IMR-90 (cell line): ENCODE results near the gene MDM4. TPM values are rescaled to one million over a fixed set of nuclear protein-coding genes. Genes with fewer than 3 reads are reported as not detected.

Source experiments
- ATAC-seq: fragments of 200-7000 bp; cut with Tn5 transposase; 2 replicates; pipeline ENCODE4 v1.9.1; 2020; ENCODE audit warnings: low read depth, mild to moderate bottlenecking, moderate library complexity
- BruUV-seq: library from RNA; stranded (reverse); fragments of 400-500 nt; replicated peaks from 2 replicates; lab custom pipeline; 2021; lab: Mats Ljungman, UMichigan
- CTCF ChIA-PET: fragments of 300-600 bp; formaldehyde crosslinking; extraction: SDS; loops from one replicate; lab custom pipeline; 2021; ENCODE audit warnings: antibody characterized with exemption; lab: Yijun Ruan, JAX
- POLR2A ChIA-PET: fragments of 300-600 bp; sonication (Branson Sonifier 250); formaldehyde crosslinking; loops from one replicate; lab custom pipeline; 2022; ENCODE audit warnings: antibody characterized with exemption; ENCODE audit not compliant: unreplicated experiment; lab: Charles Lee
- DNase-seq: peaks from one replicate; pipeline ENCODE4 v3.0.0; 2013
- H2AFZ ChIP-seq: replicated peaks from 2 replicates; pipeline ENCODE3; 2013; ENCODE audit warnings: low read length, mild to moderate bottlenecking; ENCODE audit not compliant: poor library complexity
- H2AK5ac ChIP-seq: 2 replicates; pipeline ENCODE4 v1.6.1; 2013; ENCODE audit warnings: low read depth, low read length, inconsistent platforms
- H2AK9ac ChIP-seq: replicated peaks from 2 replicates; pipeline ENCODE3; 2013; ENCODE audit warnings: mild to moderate bottlenecking, low read depth, low read length, moderate library complexity; ENCODE audit not compliant: poor library complexity
- H2BK120ac ChIP-seq: 2 replicates; pipeline ENCODE4 v1.6.1; 2013; ENCODE audit warnings: low read depth, low read length, inconsistent platforms
- H2BK15ac ChIP-seq: 3 replicates; pipeline ENCODE4 v1.6.1; 2013; ENCODE audit warnings: low read depth, low read length, inconsistent platforms
- H2BK20ac ChIP-seq: 2 replicates; pipeline ENCODE4 v1.6.1; 2013; ENCODE audit warnings: low read depth, mild to moderate bottlenecking, inconsistent platforms, low read length, moderate library complexity
- H2BK5ac ChIP-seq: 2 replicates; pipeline ENCODE4 v1.6.1; 2013; ENCODE audit warnings: mild to moderate bottlenecking, low read depth, low read length, inconsistent platforms; ENCODE audit not compliant: poor library complexity, severe bottlenecking
- H3K14ac ChIP-seq: replicated peaks from 2 replicates; pipeline ENCODE4 v1.6.1; 2013; ENCODE audit warnings: low read depth, low read length, inconsistent platforms
- H3K18ac ChIP-seq: 2 replicates; pipeline ENCODE4 v1.6.1; 2013; ENCODE audit warnings: low read depth, low read length, control low read depth
- H3K23ac ChIP-seq: 2 replicates; pipeline ENCODE4 v1.6.1; 2013; ENCODE audit warnings: low read depth, low read length, inconsistent platforms
- H3K27ac ChIP-seq: 2 replicates; pipeline ENCODE4 v1.5.1; 2013; ENCODE audit warnings: mild to moderate bottlenecking, control low read depth, low read length; ENCODE audit not compliant: insufficient read depth
- H3K27me3 ChIP-seq: 2 replicates; pipeline ENCODE4 v1.6.1; 2013; ENCODE audit warnings: low read length; ENCODE audit not compliant: control insufficient read depth, insufficient read depth
- H3K36me3 ChIP-seq: 2 replicates; pipeline ENCODE4 v1.6.1; 2013; ENCODE audit warnings: low read length, mixed read lengths; ENCODE audit not compliant: control insufficient read depth, insufficient read depth
- H3K4ac ChIP-seq: 2 replicates; pipeline ENCODE4 v1.6.1; 2013; ENCODE audit warnings: low read depth, low read length, inconsistent platforms
- H3K4me1 ChIP-seq: 2 replicates; pipeline ENCODE4 v1.6.1; 2013; ENCODE audit warnings: low read length, mixed read lengths; ENCODE audit not compliant: control insufficient read depth, insufficient read depth
- H3K4me2 ChIP-seq: 2 replicates; pipeline ENCODE4 v1.6.1; 2013; ENCODE audit warnings: low read depth, mild to moderate bottlenecking, control low read depth, low read length, moderate library complexity
- H3K4me3 ChIP-seq: 2 replicates; pipeline ENCODE4 v1.5.1; 2013; ENCODE audit warnings: low read depth, mild to moderate bottlenecking, control low read depth, low read length, moderate library complexity; ENCODE audit not compliant: insufficient read depth
- H3K56ac ChIP-seq: 2 replicates; pipeline ENCODE4 v1.6.1; 2013; ENCODE audit warnings: low read length, inconsistent platforms; ENCODE audit not compliant: insufficient read depth; ENCODE audit errors: extremely low read depth
- H3K79me1 ChIP-seq, 2 experiments: 2 replicates each; pipeline ENCODE4 v1.6.1; 2013; ENCODE audit warnings: low read length in 2 of 2, inconsistent platforms in 1 of 2, low read depth in 1 of 2
- H3K9ac ChIP-seq: 2 replicates; pipeline ENCODE4 v1.6.1; 2013; ENCODE audit warnings: low read depth, low read length, control low read depth
- H3K9me1 ChIP-seq: 2 replicates; pipeline ENCODE4 v1.6.1; 2013; ENCODE audit warnings: low read length, inconsistent platforms; ENCODE audit not compliant: insufficient read depth
- H3K9me3 ChIP-seq: 2 replicates; pipeline ENCODE4 v1.6.1; 2013; ENCODE audit warnings: low read length; ENCODE audit not compliant: control insufficient read depth, insufficient read depth
- H4K20me1 ChIP-seq: 2 replicates; pipeline ENCODE4 v1.6.1; 2013; ENCODE audit warnings: low read length, inconsistent platforms; ENCODE audit not compliant: insufficient read depth
- H4K5ac ChIP-seq: 2 replicates; pipeline ENCODE4 v1.6.1; 2013; ENCODE audit warnings: mild to moderate bottlenecking, low read depth, low read length, control low read depth
- H4K8ac ChIP-seq, 2 experiments: 2 replicates each; pipeline ENCODE4 v1.6.1; 2013; ENCODE audit warnings: low read depth in 2 of 2, low read length in 2 of 2, control low read depth in 1 of 2, inconsistent platforms in 1 of 2
- H4K91ac ChIP-seq: 2 replicates; pipeline ENCODE4 v1.6.1; 2013; ENCODE audit warnings: low read depth, low read length, inconsistent platforms; ENCODE audit not compliant: insufficient read depth
- BHLHE40 ChIP-seq: fragments of 150-350 bp; IDR thresholded peaks from 2 replicates; pipeline ENCODE4 v1.6.1; 2016; ENCODE audit warnings: mild to moderate bottlenecking, low read depth, low read length
- CEBPB ChIP-seq: IDR thresholded peaks from 2 replicates; pipeline ENCODE4 v1.6.1; 2012; ENCODE audit warnings: low read depth, low read length, improper control_type of control experiment
- FOS ChIP-seq: fragments of 150-350 bp; IDR thresholded peaks from 2 replicates; pipeline ENCODE4 v1.6.1; 2016; ENCODE audit warnings: low read depth, low read length
- MAFK ChIP-seq: IDR thresholded peaks from 2 replicates; pipeline ENCODE4 v1.6.1; 2012; ENCODE audit warnings: low read depth, low read length, improper control_type of control experiment
- MAZ ChIP-seq: IDR thresholded peaks from 2 replicates; pipeline ENCODE4 v1.6.1; 2012; ENCODE audit warnings: low read depth, mild to moderate bottlenecking, low read length, improper control_type of control experiment, moderate library complexity, borderline replicate concordance
- MXI1 ChIP-seq: IDR thresholded peaks from 2 replicates; pipeline ENCODE4 v1.6.1; 2012; ENCODE audit warnings: low read depth, mild to moderate bottlenecking, low read length, moderate library complexity, borderline replicate concordance
- NFE2L2 ChIP-seq: fragments of 150-350 bp; IDR thresholded peaks from 2 replicates; pipeline ENCODE4 v1.6.1; 2016; ENCODE audit warnings: low read depth, mild to moderate bottlenecking, low read length
- RAD21 ChIP-seq: IDR thresholded peaks from 2 replicates; pipeline ENCODE4 v1.6.1; 2012; ENCODE audit warnings: low read length, improper control_type of control experiment
- RCOR1 ChIP-seq: IDR thresholded peaks from 2 replicates; pipeline ENCODE4 v1.6.1; 2012; ENCODE audit warnings: mild to moderate bottlenecking, low read length, improper control_type of control experiment; ENCODE audit not compliant: insufficient replicate concordance
- RFX5 ChIP-seq: IDR thresholded peaks from 2 replicates; pipeline ENCODE4 v1.8.0; 2012; ENCODE audit warnings: low read depth, mild to moderate bottlenecking, low read length, moderate library complexity
- SMC3 ChIP-seq: fragments of 150-350 bp; IDR thresholded peaks from 2 replicates; pipeline ENCODE4 v1.6.1; 2016; ENCODE audit warnings: low read depth, mild to moderate bottlenecking, antibody characterized with exemption, low read length, moderate library complexity
- WGBS, 2 experiments: methylation state at CpG; one replicate each; pipeline versions ENCODE4 v1.1.5 to v1.1.7; 2013; ENCODE audit warnings: missing lambda C conversion rate in 2 of 2; ENCODE audit not compliant: insufficient read length in 1 of 2; ENCODE audit errors: extremely low coverage in 2 of 2; 5-methylcytosine and 5-hydroxymethylcytosine counted together
- dilution Hi-C: fragments of 300-500 bp; cut with HindIII; formaldehyde crosslinking; loops from one replicate; pipeline ENCODE4 v1.14.3; 2018; ENCODE audit warnings: low sequenced_read_pairs; ENCODE audit not compliant: unreplicated experiment
- in situ Hi-C: fragments of 300-500 bp; cut with MboI; formaldehyde crosslinking; loops from 3 replicates; pipeline ENCODE4 v1.14.3; 2019; ENCODE audit warnings: low sequenced_read_pairs, inconsistent platforms, mixed read lengths
- intact Hi-C: fragments of 100-400 bp; cut with micrococcal nuclease; formaldehyde crosslinking; loops from 2 replicates; pipeline ENCODE4 v1.10.0; 2022
- polyA plus RNA-seq, 3 experiments: library from polyadenylated mRNA; depleted of rRNA; stranded (reverse); fragments of >200 nt; gene quantifications; 2 replicates each; pipeline ENCODE4 v1.2.3, GENCODE V29; 2012; ENCODE audit warnings: low replicate concordance in 1 of 3
- total RNA-seq: library from RNA; depleted of rRNA; stranded (reverse); fragments of >200 nt; gene quantifications from 2 replicates; pipeline ENCODE4 v1.2.3, GENCODE V29; 2012
- TF ChIP-seq, protein P1 (sequence below): conservative IDR thresholded peaks from 2 replicates; pipeline ENCODE4 v1.5.1; 2012; ENCODE audit warnings: mild to moderate bottlenecking, low read depth, low read length, improper control_type of control experiment

Gene MDM4
- total and polyA plus RNA-seq, 2 of the 4 experiments (the other 2 are of a cell fraction) = 7.4 to 20.1 TPM

DNA sequence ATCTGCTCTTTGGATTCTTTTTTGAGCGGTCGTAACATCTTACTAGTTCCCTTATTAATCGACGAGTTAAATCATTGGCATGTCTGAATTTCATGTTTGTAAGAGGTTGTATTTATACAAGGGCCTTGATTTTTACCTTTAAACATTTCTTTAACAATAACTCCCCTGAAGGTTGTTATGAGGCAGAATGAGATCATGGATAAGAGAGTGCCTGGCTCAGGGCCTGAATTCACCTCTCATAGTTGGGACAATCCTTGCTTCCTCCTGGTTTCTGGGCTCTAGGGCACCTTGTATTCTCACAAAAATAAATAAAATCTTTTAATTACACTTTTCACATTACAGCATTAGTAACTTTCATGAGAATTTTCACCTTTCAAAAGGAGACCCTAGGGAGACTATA, 55.4 kb downstream of the MDM4 start:
- H3K27me3 ChIP-seq = peaks cover 10% of the 10 kb centered on the region
- ChIA-PET CTCF (interaction anchor here (0.9 to 4.8 kb wide), 2 partner anchors 20 to 235 kb away, joined by 3 to 19 read pairs; no protein-coding TSS in a partner anchor), POLR2A (no interaction called here)
- no peaks in the 10 kb centered on the region for H3K36me3 ChIP-seq
- no peak overlapping the region for H2BK20ac ChIP-seq
- no peak overlapping the region for H2BK120ac ChIP-seq
- no peak overlapping the region for H3K18ac ChIP-seq
- no peak overlapping the region for H4K5ac ChIP-seq
- TF ChIP-seq FOS (no peak), CEBPB (no peak), MAFK (no peak), NFE2L2 (no peak), BHLHE40 (no peak), SMC3 (no peak), RFX5 (no peak), RCOR1 (no peak), MAZ (no peak), MXI1 (no peak), RAD21 (no peak)
- TF ChIP-seq, protein P1, sequence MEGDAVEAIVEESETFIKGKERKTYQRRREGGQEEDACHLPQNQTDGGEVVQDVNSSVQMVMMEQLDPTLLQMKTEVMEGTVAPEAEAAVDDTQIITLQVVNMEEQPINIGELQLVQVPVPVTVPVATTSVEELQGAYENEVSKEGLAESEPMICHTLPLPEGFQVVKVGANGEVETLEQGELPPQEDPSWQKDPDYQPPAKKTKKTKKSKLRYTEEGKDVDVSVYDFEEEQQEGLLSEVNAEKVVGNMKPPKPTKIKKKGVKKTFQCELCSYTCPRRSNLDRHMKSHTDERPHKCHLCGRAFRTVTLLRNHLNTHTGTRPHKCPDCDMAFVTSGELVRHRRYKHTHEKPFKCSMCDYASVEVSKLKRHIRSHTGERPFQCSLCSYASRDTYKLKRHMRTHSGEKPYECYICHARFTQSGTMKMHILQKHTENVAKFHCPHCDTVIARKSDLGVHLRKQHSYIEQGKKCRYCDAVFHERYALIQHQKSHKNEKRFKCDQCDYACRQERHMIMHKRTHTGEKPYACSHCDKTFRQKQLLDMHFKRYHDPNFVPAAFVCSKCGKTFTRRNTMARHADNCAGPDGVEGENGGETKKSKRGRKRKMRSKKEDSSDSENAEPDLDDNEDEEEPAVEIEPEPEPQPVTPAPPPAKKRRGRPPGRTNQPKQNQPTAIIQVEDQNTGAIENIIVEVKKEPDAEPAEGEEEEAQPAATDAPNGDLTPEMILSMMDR = no peak
- no peak overlapping the region for H2BK5ac ChIP-seq
- no peak overlapping the region for H2AFZ ChIP-seq
- H3K9me3 ChIP-seq = no peaks in the 10 kb centered on the region
- in situ Hi-C loops = no loop called here
- no peaks in the 10 kb centered on the region for H3K79me1 ChIP-seq
- no peak overlapping the region for H3K27ac ChIP-seq
- WGBS, 2 experiments = no CpG with 5 or more reads among the region's 4 CpGs
- ATAC-seq (no peak), DNase-seq (no peak)
- H3K23ac ChIP-seq = no peak overlapping the region
- H2AK5ac ChIP-seq = no peak overlapping the region
- no peak overlapping the region for H2AK9ac ChIP-seq
- no peak overlapping the region for H3K56ac ChIP-seq
- no peak overlapping the region for H3K14ac ChIP-seq
- dilution Hi-C loops = no loop called here
- H3K4me2 ChIP-seq = no peak overlapping the region
- H2BK15ac ChIP-seq = no peak overlapping the region
- H4K20me1 ChIP-seq = no peaks in the 10 kb centered on the region
- no TSS peak for BruUV-seq
- H3K4me3 ChIP-seq = no peak overlapping the region
- no peaks in the 10 kb centered on the region for H3K9me1 ChIP-seq
- H3K9ac ChIP-seq = no peak overlapping the region
- intact Hi-C loops = no loop called here
- no peak overlapping the region for H3K4ac ChIP-seq
- no peak overlapping the region for H4K91ac ChIP-seq
- no peaks in the 10 kb centered on the region for H3K4me1 ChIP-seq
- H4K8ac ChIP-seq = no peak overlapping the region
